Measurements from ENCODE around the gene RRP1B.
A peak's percentile ranks its signal among the peaks of the same experiment; 100 is the strongest.
"Not testable (repeated sequence)": the region's sequence is repeated elsewhere in the genome, so short reads cannot be mapped to it uniquely, and the experiment has no call there.

The RRP1B gene

GRCh38 chr21:43702785-43703034, 43.4 kb downstream of the RRP1B start:
- DNase-seq: no peak

DNA sequence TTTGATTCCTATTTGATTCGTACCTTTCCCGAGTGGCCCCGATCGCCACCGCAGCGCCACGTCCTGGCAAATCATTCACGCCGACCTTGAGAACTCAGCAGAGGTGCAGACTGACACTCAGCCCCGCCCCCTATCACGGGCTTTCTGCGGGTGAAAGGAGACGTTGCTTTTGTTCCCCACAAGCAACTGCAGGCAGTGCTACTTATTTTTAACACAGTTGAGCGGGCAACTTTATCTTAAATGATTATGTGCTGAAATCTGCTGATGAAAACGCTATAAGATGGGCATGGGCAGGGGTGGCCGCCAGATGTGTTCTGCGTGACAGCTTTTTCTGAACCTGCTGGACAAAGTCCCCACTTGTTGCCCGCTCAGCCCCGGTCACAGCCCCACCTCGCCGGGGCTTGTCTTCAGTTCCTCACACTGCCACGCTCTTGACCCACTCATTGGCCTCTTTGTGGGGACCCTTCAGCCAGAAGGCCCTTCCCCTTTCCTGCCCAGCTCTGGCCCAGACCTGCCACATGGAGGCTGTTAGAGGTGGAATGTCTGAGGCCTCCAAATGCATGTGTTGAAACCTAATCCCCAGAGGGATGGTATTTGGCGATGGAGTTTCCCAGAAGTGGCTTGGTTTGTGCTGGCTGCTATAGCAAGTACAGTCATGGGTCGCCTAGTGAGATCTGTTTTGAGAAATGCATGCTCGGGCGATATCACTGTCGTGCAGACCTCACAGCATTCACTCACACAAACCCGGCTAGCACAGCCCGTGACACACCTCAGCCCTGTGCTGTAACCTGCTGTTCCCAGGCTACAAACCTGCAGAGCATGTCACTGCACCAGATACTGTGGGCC, 43.9 kb downstream of the RRP1B start:
- peak; percentile 27 for DNase-seq

DNA sequence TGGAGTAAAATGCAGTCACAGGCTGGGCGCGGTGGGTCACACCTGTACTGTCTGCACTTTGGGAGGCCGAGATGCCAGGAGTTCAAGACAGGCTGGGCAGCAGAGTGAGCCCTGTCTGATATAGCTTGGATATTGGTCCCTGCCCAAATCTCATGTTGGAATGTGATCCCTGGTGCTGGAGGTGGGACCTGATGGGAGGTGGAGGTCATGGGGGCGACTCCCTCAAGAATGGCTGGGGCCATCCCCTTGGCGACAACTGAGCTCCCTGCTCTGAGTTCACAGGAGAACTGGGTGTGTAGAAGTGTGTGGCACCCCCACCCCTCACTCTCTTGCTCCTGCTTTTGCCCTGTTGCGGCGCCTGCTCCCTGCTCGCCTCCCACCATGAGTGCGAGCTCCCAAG, 48.1 kb downstream of the RRP1B start:
- no peak for DNase-seq

- DNase-seq: no peak
These were observed 49.5 kb downstream of the RRP1B start for GRCh38 chr21:43708745-43709381.

GRCh38 chr21:43712268-43712942, 53.0 kb downstream of the RRP1B start:
- DNase-seq: no peak

GRCh38 chr21:43713123-43713522, 53.8 kb downstream of the RRP1B start:
- not testable (repeated sequence) for DNase-seq

DNA sequence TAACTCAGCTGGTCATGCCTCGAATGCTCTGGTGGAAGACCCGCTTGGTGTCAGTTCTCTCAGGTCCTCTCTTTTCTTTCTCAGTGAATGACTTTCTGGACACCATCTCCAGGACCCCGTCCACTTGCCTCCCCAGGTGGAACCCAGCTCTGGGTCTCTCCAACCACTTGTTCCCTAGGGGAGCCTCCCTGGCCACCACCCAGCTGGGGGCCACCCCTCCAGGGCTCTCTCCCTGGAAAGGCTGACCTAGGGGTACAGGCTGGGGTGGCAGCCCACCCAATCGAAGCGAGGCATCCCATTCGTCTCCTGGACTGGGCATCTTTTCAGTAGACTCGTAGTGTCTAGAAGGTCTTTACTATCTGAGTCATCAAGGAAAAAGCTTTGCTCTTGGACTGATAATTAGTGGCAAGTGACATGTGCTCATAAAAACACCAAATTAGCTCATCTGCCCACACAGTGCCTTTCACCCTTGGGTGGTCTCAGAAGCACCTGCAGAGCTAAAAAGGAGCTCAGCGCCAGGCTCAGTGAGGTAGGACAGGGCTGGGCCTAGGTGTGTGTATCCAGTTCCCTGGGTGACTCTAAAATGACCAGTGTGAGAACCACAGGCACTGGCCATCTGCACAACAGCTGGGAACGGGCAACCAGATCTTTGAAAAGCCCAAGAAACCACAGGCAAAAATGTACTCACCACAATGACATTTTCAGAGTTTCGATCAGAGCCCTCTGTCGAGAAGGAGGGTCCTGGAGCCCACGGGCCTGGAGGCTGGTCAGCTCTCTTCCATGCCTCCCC, 57.2 kb downstream of the RRP1B start:
- no peak for DNase-seq

- DNase-seq: no peak
These were observed 58.0 kb downstream of the RRP1B start for GRCh38 chr21:43717166-43717853.

DNA sequence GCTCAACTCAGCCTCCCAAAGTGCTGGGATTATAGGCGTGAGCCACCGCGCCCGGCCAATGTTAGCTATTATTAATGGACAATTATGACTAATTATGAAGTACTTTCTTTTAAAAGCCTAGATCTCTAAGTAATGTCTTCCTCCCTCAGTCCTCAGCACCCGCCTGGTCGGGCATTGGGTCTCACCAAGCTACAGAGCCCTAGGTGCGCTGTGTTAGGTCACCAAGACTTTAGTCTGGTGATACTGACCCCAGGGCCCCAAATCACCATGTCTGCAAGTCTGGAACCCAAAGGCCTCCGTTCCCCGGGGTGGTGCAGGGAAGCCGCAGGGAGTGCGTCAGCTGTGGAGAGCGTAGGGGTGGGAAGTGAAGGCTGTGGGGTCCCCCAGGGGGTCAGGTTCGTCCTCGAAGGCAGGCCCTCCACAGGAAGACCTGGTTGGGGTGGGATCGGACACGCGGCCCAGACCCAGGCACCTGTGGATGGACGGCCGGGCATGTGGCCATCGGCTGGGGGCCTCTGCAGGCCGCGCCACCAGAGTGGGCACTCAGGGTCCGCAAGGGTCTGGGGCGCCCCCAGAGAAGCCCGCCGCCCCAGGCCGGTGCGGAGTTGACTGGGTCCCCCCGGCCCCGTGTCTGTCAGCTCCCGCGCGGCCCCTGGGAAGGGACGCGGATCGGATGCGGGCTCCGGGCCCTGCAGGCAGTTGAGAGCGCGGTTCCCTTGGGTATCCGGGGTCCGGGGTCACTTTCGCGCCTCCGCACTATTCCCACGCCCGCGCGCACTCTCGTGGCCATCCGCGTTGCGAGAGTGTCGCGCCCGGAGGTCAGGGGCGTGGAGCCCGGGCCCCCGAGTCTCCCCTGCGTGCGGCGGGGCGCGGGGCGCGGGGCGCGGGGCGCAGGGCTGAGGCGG, 58.9 kb downstream of the RRP1B start:
- no peak for DNase-seq

GRCh38 chr21:43718872-43719747, 59.8 kb downstream of the RRP1B start, which contains the start of gene PDXK:
Gene PDXK, plus strand, starts transcription at chr21:43719129. Its CDS starts 166 bp downstream, at chr21:43719295.
- peak; percentile 79 for DNase-seq

- DNase-seq: peak; percentile 35
These were observed 60.6 kb downstream of the RRP1B start for GRCh38 chr21:43719748-43720538.

DNA sequence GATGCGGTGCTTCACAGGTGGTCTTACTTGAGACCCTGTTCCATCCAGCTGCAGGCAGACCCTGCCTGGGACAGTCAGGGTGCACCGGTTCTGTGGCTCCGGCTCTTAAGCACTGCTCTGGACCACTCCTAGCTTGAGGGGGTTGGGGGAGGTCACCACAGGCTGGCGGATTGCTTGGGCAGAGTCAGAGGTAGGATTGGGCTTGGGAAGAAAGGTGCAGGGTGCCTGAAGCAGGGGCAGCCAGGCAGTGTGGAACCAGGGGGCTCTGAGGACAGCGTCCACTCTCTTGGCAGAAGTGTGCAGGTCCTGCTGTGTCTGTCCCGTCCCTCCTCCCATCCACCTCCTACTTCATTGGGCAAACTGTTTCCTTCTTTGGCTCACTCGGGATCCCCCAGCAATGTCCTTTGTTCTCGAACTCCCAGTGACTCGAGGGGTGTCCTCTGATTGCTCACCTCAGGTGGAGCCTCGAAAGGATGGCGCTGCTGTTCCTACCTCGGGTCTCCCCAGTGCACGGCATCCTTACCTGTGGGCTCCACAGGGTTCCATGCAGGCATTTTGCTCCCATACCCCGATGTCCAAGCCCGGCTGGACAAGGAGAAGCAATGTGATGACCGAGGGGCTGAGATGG, 61.3 kb downstream of the RRP1B start:
- no peak for DNase-seq

DNA sequence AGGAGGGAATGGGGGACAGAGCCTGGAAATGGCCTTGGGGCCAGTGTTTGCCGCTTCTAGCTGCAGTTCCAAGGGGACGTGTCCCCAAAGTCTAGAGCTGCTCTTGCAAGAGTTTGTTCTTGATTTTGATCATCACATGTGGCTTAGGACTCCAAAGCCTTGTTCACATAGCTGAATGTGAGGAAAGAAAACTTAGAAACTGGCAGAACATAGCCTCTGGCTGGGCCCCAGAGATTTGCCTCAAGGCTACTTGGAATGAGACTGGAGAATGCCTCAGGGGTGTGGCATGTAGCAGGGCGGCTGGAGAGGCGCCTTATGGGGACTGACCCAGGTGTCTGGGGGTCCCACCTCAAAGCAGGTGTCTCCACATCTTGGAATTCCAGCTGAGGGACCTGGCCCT, 61.8 kb downstream of the RRP1B start:
- no peak for DNase-seq

- DNase-seq: no peak
These were observed 62.6 kb downstream of the RRP1B start for GRCh38 chr21:43721939-43722338.

DNA sequence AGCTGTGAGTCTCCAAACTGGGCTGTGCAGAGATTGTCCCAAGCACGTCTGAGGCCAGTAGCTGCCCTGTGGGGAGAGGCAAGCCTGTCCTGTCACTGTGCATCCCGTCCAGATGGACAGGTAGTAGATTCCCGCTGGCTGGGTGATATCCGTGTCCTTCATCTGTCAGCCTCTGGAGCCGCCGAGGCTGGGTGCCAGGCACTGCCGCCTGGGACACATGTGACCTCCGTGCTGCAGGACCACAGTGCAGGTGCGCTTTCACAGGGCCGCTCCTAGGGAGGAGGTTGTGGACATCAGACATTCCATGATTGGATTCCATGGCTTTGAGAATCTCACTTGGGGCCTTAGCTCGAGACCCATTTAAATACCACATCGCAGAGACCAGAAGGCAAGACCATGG, 64.3 kb downstream of the RRP1B start:
- no peak for DNase-seq

GRCh38 chr21:43726686-43727518, 67.5 kb downstream of the RRP1B start:
- no peak for DNase-seq

DNA sequence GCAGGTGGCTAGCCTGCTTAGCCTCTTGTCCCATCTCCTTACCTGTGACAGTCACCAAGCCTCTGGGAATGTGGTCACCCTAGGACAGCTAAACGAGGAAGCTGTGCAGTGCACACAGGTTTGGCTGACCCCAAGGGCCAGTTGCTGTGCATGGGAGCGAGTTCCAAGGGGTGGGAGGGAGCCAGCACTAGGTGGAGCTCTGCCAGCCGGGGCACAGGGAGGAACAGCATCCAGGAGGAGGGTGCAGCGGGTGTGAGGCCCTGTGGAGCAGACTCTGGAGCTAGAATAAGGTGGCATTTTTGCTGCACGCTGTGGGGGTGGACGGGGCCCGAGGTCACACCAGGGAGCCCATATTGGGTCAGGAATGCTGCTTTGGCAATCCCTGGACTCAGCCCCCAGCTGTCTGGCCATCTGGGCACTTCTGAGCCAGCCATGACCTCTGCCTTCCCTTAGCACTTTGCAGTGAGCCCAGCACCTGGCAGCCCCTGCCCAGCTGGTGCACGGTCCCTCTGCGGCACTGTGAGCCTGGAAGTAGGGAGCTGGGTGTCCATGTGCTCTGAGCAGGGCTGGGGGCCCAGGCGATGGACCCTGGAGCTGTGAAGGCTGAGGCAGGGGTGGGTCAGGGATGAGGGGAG, 68.3 kb downstream of the RRP1B start:
- no peak for DNase-seq

GRCh38 chr21:43728154-43728466, 68.8 kb downstream of the RRP1B start:
- no peak for DNase-seq

Measured in CD4-positive, alpha-beta T cell treated with Interleukin-17A for 1 hour (primary cell).